ENCODE data around the gene NEK1.

NEK1 gene

GRCh38 chr4:169611991-169612870, at the start of gene NEK1:
Gene NEK1, minus strand, starts transcription at chr4:169612583. Its CDS starts 9,953 bp downstream, at chr4:169602630.
- DNase-seq, result peak; percentile 67 to 79

- DNase-seq, result no peak
Observed at GRCh38 chr4:169661761-169662160, 49.4 kb upstream of the NEK1 start.

- DNase-seq, result no peak
Observed at GRCh38 chr4:169660929-169661328, 48.5 kb upstream of the NEK1 start.

GRCh38 chr4:169659716-169660670, 47.6 kb upstream of the NEK1 start:
- peak; percentile 52 to 81 for DNase-seq

GRCh38 chr4:169658975-169659715, 46.8 kb upstream of the NEK1 start:
- no peak for DNase-seq

- no peak for DNase-seq
Observed at GRCh38 chr4:169658196-169658595, 45.8 kb upstream of the NEK1 start.

- no peak for DNase-seq
Observed at GRCh38 chr4:169657470-169658107, 45.2 kb upstream of the NEK1 start.

- DNase-seq, result no peak
Observed at GRCh38 chr4:169655401-169655800, 43.0 kb upstream of the NEK1 start.

- no peak for DNase-seq
Observed at GRCh38 chr4:169652535-169652934, 40.2 kb upstream of the NEK1 start.

- no peak for DNase-seq
Observed at GRCh38 chr4:169650227-169650936, 38.0 kb upstream of the NEK1 start.

GRCh38 chr4:169649545-169650226, 37.3 kb upstream of the NEK1 start:
- DNase-seq, result no peak

GRCh38 chr4:169645627-169646026, 33.2 kb upstream of the NEK1 start:
- DNase-seq, result no peak

- DNase-seq, result no peak
Observed at GRCh38 chr4:169644802-169645201, 32.4 kb upstream of the NEK1 start.

- peak in 1 of 2 experiments; percentile 12 for DNase-seq
Observed at GRCh38 chr4:169640261-169640870, 28.0 kb upstream of the NEK1 start.

- no peak for DNase-seq
Observed at GRCh38 chr4:169634975-169635374, 22.6 kb upstream of the NEK1 start.

- no peak for DNase-seq
Observed at GRCh38 chr4:169632896-169633295, 20.5 kb upstream of the NEK1 start.

GRCh38 chr4:169630069-169630468, 17.7 kb upstream of the NEK1 start:
- DNase-seq, result peak in 1 of 2 experiments; percentile 5

GRCh38 chr4:169628579-169628978, 16.2 kb upstream of the NEK1 start:
- DNase-seq, result no peak

GRCh38 chr4:169627307-169627706, 14.9 kb upstream of the NEK1 start:
- DNase-seq, result no peak

Measured in NCI-H524 (cell line).